Measurements from ENCODE around the gene P3H2.

- TF ChIP-seq CTCF (IDR thresholded peaks at IDR 0.05): no peak
- TF ChIP-seq ZFX (IDR thresholded peaks at IDR 0.05; ENCODE audit: borderline replicate concordance): no peak
Measured at GRCh38 chr3:190116551-190117067, 4.1 kb downstream of the P3H2 start.

Measured in 22Rv1 (cell line).